Colonic mucosa (tissue), 4 donors: ENCODE results near the gene PDIA2. TPM values are rescaled to one million over a fixed set of nuclear protein-coding genes. Genes with fewer than 3 reads are reported as not detected.

Source experiments
- DNase-seq: peaks from one replicate; pipeline ENCODE4 v3.0.0-alpha.2; 2020
- H3K27ac ChIP-seq: fragments of 200-600 bp; one replicate; pipeline ENCODE4 v1.8.0; 2021
- H3K27me3 ChIP-seq: fragments of 200-600 bp; one replicate; pipeline ENCODE4 v1.8.0; 2021
- H3K36me3 ChIP-seq: fragments of 200-600 bp; one replicate; pipeline ENCODE4 v1.8.0; 2021
- H3K4me1 ChIP-seq: fragments of 200-600 bp; one replicate; pipeline ENCODE4 v1.8.0; 2021; ENCODE audit warnings: mild to moderate bottlenecking
- H3K4me3 ChIP-seq: fragments of 200-600 bp; one replicate; pipeline ENCODE4 v1.8.0; 2021
- H3K9ac ChIP-seq, 2 donors: one replicate each; pipeline ENCODE4 v1.7.0; 2013; ENCODE audit warnings: control low read depth in 2 of 2, low read depth in 2 of 2, low read length in 2 of 2
- H3K9me3 ChIP-seq: fragments of 200-600 bp; one replicate; pipeline ENCODE4 v1.8.0; 2021
- intact Hi-C: fragments of 100-400 bp; cut with DNase I; formaldehyde crosslinking; loops from one replicate; pipeline ENCODE4 v1.14.1; 2022
- total RNA-seq, 2 donors: library from RNA; stranded (reverse); fragmentation: NEBNext Ultra II Directional in 1 of 2; extraction: Animal tissue kit (Norgen Biotek cat#: 25700) in 1 of 2; gene quantifications; one replicate each; pipeline ENCODE4 v1.2.1, GENCODE V29; 2021
- TF ChIP-seq, protein P1 (sequence below): fragments of 200-600 bp; IDR thresholded peaks from one replicate; pipeline ENCODE4 v1.8.0; 2022; ENCODE audit warnings: antibody characterized with exemption, mild to moderate bottlenecking
- donor health status: healthy.
- donor health status: DM: no; HTN: no; CAD: no.
- donor health status: DM: no; HTN: no; CAD: no.

Gene PDIA2
- total RNA-seq, 2 donors from 2014 or later = 1.4 to 2.6 TPM

DNA sequence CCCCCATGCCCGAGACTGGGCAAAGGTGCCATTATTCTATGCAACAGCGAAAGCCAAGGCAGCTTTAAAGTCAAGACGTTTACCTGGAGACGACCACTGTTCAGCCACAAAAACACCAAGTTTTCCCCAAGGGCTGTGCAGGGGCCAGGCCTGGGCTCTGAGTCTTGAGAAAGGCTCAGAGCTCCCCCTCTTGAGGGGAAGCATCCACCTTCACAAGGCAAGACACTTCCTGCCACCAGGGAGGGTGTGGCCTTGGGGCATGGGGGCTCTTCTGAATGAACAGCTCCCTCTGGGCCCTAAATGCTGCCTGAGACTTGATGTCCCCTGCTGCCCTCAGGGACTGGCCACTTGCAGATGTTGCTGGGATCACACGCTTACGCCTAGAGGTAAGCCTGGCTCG, 26.5 kb downstream of the PDIA2 start:
- Histone ChIP-seq H3K27me3 (no peaks in the 10 kb centered on the region), H3K9me3 (no peaks in the 10 kb centered on the region), H3K4me3 (no peak overlapping the region), H3K9ac (no peak overlapping the region), H3K4me1 (no peaks in the 10 kb centered on the region), H3K36me3 (peaks cover 8% of the 10 kb centered on the region), H3K27ac (no peak overlapping the region)
- TF ChIP-seq, protein P1, sequence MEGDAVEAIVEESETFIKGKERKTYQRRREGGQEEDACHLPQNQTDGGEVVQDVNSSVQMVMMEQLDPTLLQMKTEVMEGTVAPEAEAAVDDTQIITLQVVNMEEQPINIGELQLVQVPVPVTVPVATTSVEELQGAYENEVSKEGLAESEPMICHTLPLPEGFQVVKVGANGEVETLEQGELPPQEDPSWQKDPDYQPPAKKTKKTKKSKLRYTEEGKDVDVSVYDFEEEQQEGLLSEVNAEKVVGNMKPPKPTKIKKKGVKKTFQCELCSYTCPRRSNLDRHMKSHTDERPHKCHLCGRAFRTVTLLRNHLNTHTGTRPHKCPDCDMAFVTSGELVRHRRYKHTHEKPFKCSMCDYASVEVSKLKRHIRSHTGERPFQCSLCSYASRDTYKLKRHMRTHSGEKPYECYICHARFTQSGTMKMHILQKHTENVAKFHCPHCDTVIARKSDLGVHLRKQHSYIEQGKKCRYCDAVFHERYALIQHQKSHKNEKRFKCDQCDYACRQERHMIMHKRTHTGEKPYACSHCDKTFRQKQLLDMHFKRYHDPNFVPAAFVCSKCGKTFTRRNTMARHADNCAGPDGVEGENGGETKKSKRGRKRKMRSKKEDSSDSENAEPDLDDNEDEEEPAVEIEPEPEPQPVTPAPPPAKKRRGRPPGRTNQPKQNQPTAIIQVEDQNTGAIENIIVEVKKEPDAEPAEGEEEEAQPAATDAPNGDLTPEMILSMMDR = no peak
- intact Hi-C loops = no loop called here
- DNase-seq = no peak

DNA sequence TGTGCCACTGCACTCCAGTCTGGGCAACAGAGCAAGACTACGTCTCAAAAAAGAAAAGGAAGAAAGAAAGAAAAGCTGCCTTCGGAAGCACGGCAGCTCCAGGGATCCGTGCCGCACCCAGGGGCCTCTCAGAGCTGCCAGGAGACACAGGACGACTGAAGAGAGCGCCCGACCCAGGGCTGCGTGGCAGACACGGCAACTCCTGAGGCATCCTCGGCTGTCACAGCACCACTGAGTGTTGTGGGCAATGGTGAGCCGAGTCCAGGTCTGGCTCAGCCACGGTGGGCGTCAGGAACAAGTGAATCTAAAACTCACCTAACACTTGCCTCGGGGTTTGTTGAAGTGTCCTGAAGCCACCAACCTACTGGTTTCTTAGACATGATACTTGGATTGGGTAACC, 28.8 kb downstream of the PDIA2 start:
- Histone ChIP-seq H3K4me3 (no peak overlapping the region), H3K9ac (no peak overlapping the region), H3K9me3 (no peaks in the 10 kb centered on the region), H3K36me3 (peaks cover 8% of the 10 kb centered on the region), H3K27ac (no peak overlapping the region), H3K27me3 (no peaks in the 10 kb centered on the region), H3K4me1 (no peaks in the 10 kb centered on the region)
- DNase-seq = no peak
- intact Hi-C loops = no loop called here
- TF ChIP-seq, protein P1 = no peak

DNA sequence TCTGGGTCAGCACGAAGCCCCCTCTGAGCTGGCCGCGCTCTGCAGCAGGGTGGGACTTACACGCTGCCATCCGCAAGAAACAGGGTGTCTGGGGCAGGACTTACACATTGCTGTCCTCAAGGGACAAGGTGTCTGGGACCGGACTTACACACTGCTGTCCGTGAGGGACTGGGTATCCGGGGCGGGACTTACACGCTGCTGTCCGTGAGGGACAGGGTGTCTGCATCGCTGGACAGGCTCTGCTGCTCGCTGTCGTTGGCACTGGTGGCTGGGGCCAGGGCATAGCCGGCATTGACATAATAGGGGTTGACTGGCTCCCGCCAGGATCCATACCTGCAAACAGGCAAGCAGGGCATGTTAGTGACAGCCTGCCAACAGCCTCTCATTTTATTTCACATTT, 31.4 kb downstream of the PDIA2 start:
- Histone ChIP-seq H3K9ac (no peak overlapping the region), H3K36me3 (peaks cover 8% of the 10 kb centered on the region), H3K9me3 (no peaks in the 10 kb centered on the region)

DNA sequence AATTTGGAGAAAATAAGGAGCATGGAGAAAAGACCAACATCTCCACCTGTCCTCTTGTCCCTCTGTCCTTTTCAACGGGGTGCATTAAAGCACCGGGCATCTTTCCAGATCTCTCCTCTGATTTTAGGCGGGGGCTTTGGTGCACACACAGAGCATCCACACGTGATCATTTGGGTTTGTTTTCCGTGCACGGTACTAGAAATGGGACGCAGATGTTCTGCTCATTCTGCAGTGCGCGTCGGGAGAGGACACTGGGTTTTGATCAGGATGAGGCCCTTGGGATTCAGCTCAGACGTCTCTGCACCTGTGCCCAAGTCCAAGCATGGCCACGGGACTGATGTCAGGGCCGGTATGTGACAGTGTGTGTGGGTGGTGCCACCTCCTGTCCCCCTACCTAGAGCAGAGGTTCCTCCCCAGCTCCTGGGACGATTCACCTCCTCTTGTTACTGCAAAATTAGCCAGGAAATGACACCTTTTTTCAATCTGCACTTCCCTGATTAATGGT, 31.9 kb downstream of the PDIA2 start:
- Histone ChIP-seq H3K36me3 (peaks cover 8% of the 10 kb centered on the region), H3K27ac (no peak overlapping the region), H3K27me3 (no peaks in the 10 kb centered on the region), H3K9ac (no peak overlapping the region), H3K9me3 (no peaks in the 10 kb centered on the region), H3K4me3 (no peak overlapping the region), H3K4me1 (no peaks in the 10 kb centered on the region)
- no peak for DNase-seq
- TF ChIP-seq, protein P1 = no peak
- intact Hi-C loops = no loop called here

More for the DNA sequence above, 31.4 kb downstream of the PDIA2 start:
- TF ChIP-seq, protein P1 = no peak
- no peak overlapping the region for H3K27ac ChIP-seq
- H3K4me1 ChIP-seq = no peaks in the 10 kb centered on the region
- intact Hi-C loops = no loop called here
- no peaks in the 10 kb centered on the region for H3K27me3 ChIP-seq
- no peak for DNase-seq
- no peak overlapping the region for H3K4me3 ChIP-seq

DNA sequence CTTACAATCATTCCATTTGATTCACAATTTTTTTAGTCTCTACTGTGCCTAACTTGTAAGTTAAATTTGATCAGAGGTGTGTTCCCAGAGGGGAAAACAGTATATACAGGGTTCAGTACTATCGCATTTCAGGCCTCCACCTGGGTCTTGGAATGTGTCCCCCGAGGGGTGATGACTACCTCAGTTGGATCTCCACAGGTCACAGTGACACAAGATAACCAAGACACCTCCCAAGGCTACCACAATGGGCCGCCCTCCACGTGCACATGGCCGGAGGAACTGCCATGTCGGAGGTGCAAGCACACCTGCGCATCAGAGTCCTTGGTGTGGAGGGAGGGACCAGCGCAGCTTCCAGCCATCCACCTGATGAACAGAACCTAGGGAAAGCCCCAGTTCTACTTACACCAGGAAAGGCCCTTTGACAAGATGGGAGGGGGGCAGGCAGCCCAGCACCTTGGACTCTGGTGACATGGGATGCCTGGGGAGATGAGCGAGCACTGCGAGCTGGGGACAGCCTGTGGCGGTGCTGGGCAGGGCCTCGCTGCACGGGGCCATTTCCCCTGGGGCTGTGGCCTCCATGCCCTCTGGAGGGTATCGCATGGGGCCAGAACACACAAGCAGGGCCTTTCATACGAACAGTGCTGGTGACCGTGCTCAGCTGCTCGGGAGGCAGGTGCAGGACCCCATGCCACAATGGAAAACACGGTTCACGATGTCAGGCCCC, 33.9 kb downstream of the PDIA2 start:
- Histone ChIP-seq H3K9ac (no peak overlapping the region), H3K9me3 (no peaks in the 10 kb centered on the region), H3K27me3 (no peaks in the 10 kb centered on the region), H3K36me3 (peaks cover 8% of the 10 kb centered on the region), H3K4me1 (no peaks in the 10 kb centered on the region), H3K27ac (no peak overlapping the region), H3K4me3 (no peak overlapping the region)
- intact Hi-C loops = no loop called here
- DNase-seq = no peak
- TF ChIP-seq, protein P1 = no peak
